ENCODE measurements around the gene RFTN1.

The RFTN1 gene

GRCh38 chr3:16474216-16474615, 39.3 kb downstream of the RFTN1 start:
- TF ChIP-seq CTCF (IDR thresholded peaks at IDR 0.05; ENCODE audit: insufficient read depth, missing control alignments), result no peak
- DNase-seq (ENCODE audit: insufficient read length, low spot score), result no peak
- no peak for FAIRE-seq

GRCh38 chr3:16472593-16472992, 40.9 kb downstream of the RFTN1 start:
- DNase-seq (ENCODE audit: insufficient read length, low spot score) (no peak), FAIRE-seq (no peak)
- no peak for TF ChIP-seq CTCF (IDR thresholded peaks at IDR 0.05; ENCODE audit: insufficient read depth, missing control alignments)

GRCh38 chr3:16471897-16472296, 41.6 kb downstream of the RFTN1 start:
- TF ChIP-seq CTCF (IDR thresholded peaks at IDR 0.05; ENCODE audit: insufficient read depth, missing control alignments), result no peak
- no peak for DNase-seq (ENCODE audit: insufficient read length, low spot score)
- FAIRE-seq, result no peak

- no peak for FAIRE-seq
- DNase-seq (ENCODE audit: insufficient read length, low spot score), result no peak
- no peak for TF ChIP-seq CTCF (IDR thresholded peaks at IDR 0.05; ENCODE audit: insufficient read depth, missing control alignments)
These were observed 42.9 kb downstream of the RFTN1 start for GRCh38 chr3:16470590-16470989.

- no peak for DNase-seq (ENCODE audit: insufficient read length, low spot score)
- no peak for FAIRE-seq
- TF ChIP-seq CTCF (IDR thresholded peaks at IDR 0.05; ENCODE audit: insufficient read depth, missing control alignments), result no peak
These were observed 45.0 kb downstream of the RFTN1 start for GRCh38 chr3:16468336-16469098.

GRCh38 chr3:16468002-16468335, 45.5 kb downstream of the RFTN1 start:
- FAIRE-seq (no peak), DNase-seq (ENCODE audit: insufficient read length, low spot score) (no peak)
- TF ChIP-seq CTCF (IDR thresholded peaks at IDR 0.05; ENCODE audit: insufficient read depth, missing control alignments), result no peak

- FAIRE-seq, result no peak
- no peak for TF ChIP-seq CTCF (IDR thresholded peaks at IDR 0.05; ENCODE audit: insufficient read depth, missing control alignments)
- no peak for DNase-seq (ENCODE audit: insufficient read length, low spot score)
These were observed 46.1 kb downstream of the RFTN1 start for GRCh38 chr3:16467393-16467792.
